Fibroblast of upper back skin (primary cell): ENCODE measurements around the gene GFRA1.
A peak's percentile ranks its signal among the peaks of the same experiment; 100 is the strongest.

Experiments
- DNase-seq: peaks from one replicate; pipeline ENCODE4 v3.0.0-alpha.2; 2013

Gene GFRA1

GRCh38 chr10:116024271-116024878 lies 248.6 kb downstream of the GFRA1 start:
- DNase-seq, result no peak

- DNase-seq, result no peak
These were observed 255.6 kb downstream of the GFRA1 start for GRCh38 chr10:116017405-116017804.

- no peak for DNase-seq
These were observed 257.2 kb downstream of the GFRA1 start for GRCh38 chr10:116015583-116016333.

- DNase-seq, result peak; percentile 13
These were observed 258.0 kb downstream of the GFRA1 start for GRCh38 chr10:116014871-116015582.

GRCh38 chr10:116014326-116014725 lies 258.7 kb downstream of the GFRA1 start:
- no peak for DNase-seq

GRCh38 chr10:116011929-116012328 lies 261.1 kb downstream of the GFRA1 start:
- no peak for DNase-seq

- DNase-seq, result no peak
These were observed 265.6 kb downstream of the GFRA1 start for GRCh38 chr10:116007256-116007891.
